ENCODE results near the gene PET117. TPM values are rescaled to one million over a fixed set of nuclear protein-coding genes. Genes with fewer than 3 reads are reported as not detected.
"Not testable (repeated sequence)": the region's sequence is repeated elsewhere in the genome, so short reads cannot be mapped to it uniquely, and the experiment has no call there.

PET117 gene
- total RNA-seq, 1 experiment from 2014 or later = 25.0 TPM

- Mint-ChIP-seq H3K27ac (no peak overlapping the region), H3K36me3 (ENCODE audit: insufficient read depth in 1 of 3, low read depth in 3 of 3) (no peaks in the 10 kb centered on the region), H3K4me1 (no peaks in the 10 kb centered on the region; a peak in 1 of 4 replicates), H3K27me3 (ENCODE audit: low read depth) (no peaks in the 10 kb centered on the region; the same call in 1 of the 2 replicates), H3K4me3 (no peak overlapping the region), H3K9me3 (no peaks in the 10 kb centered on the region; a peak in 1 of 5 replicates)
- Histone ChIP-seq H2BK15ac (ENCODE audit: low read depth, low read length) (no peak overlapping the region), H4K8ac (replicated peaks; ENCODE audit: insufficient read length, low read depth, low read length) (no peak overlapping the region), H3K56ac (ENCODE audit: insufficient read length, low read depth, low read length) (no peak overlapping the region), H4K5ac (ENCODE audit: insufficient read length, low read depth, low read length) (no peak overlapping the region), H3K9me3 (ENCODE audit: control insufficient read depth, low read depth, low read length) (no peaks in the 10 kb centered on the region), H2BK12ac (ENCODE audit: insufficient read length, low read depth, low read length) (no peak overlapping the region), H3K23ac (ENCODE audit: insufficient read length, low read depth, low read length) (no peak overlapping the region), H4K20me1 (ENCODE audit: control insufficient read depth, insufficient read depth, insufficient read length) (no peaks in the 10 kb centered on the region), H2BK120ac (ENCODE audit: low read depth, low read length, poor library complexity, severe bottlenecking) (no peak overlapping the region), H3K4ac (ENCODE audit: low read depth, low read length) (no peak overlapping the region), H4K91ac (ENCODE audit: insufficient read length, low read depth, low read length) (no peak overlapping the region), H2AK5ac (ENCODE audit: insufficient read length, low read length) (no peak overlapping the region), H3K18ac (ENCODE audit: insufficient read length, low read depth, low read length) (no peak overlapping the region), H3K79me2 (ENCODE audit: insufficient read depth, low read length) (no peaks in the 10 kb centered on the region), H3K14ac (ENCODE audit: insufficient read depth, low read length) (no peak overlapping the region), H3K4me1 (ENCODE audit: insufficient read depth, low read length) (no peaks in the 10 kb centered on the region), H2AFZ (ENCODE audit: low read length) (no peak overlapping the region), H3K79me1 (ENCODE audit: insufficient read depth, low read depth, low read length, poor library complexity, severe bottlenecking) (no peaks in the 10 kb centered on the region), H3T11ph (ENCODE audit: low read length) (no peak overlapping the region), H3K9ac (ENCODE audit: extremely low read depth, insufficient read length, low read length) (no peak overlapping the region), H3K4me2 (ENCODE audit: insufficient read depth, insufficient read length, low read length) (no peak overlapping the region), H2BK5ac (ENCODE audit: insufficient read length, low read length) (no peak overlapping the region), H3K23me2 (ENCODE audit: insufficient read length, low read depth, low read length, poor library complexity, severe bottlenecking) (no peaks in the 10 kb centered on the region), H3K27ac (ENCODE audit: insufficient read length, low read depth, low read length) (no peak overlapping the region), H2BK20ac (ENCODE audit: low read depth, low read length, poor library complexity, severe bottlenecking) (no peak overlapping the region), H3K27me3 (ENCODE audit: insufficient read depth, low read length) (no peaks in the 10 kb centered on the region)
- no peak for DNase-seq
- no peak for TF ChIP-seq CTCF (conservative IDR thresholded peaks at IDR 0.05)
- no CpG with 5 or more reads among the region's 2 CpGs for WGBS (ENCODE audit: extremely low coverage, insufficient read length, low lambda C conversion rate)
These were observed 29.3 kb upstream of the PET117 start for GRCh38 chr20:18108326-18108725.

- H2AK5ac ChIP-seq (ENCODE audit: insufficient read length, low read length); H2BK5ac ChIP-seq (ENCODE audit: insufficient read length, low read length); H2BK120ac ChIP-seq (ENCODE audit: low read depth, low read length, poor library complexity, severe bottlenecking); H3K23me2 ChIP-seq (ENCODE audit: insufficient read length, low read depth, low read length, poor library complexity, severe bottlenecking); H3K36me3 Mint-ChIP-seq (ENCODE audit: insufficient read depth in 1 of 3, low read depth in 3 of 3); H3K4me1 ChIP-seq (ENCODE audit: insufficient read depth, low read length); H3K4ac ChIP-seq (ENCODE audit: low read depth, low read length); H2BK20ac ChIP-seq (ENCODE audit: low read depth, low read length, poor library complexity, severe bottlenecking); H3K9me3 Mint-ChIP-seq; H4K20me1 ChIP-seq (ENCODE audit: control insufficient read depth, insufficient read depth, insufficient read length); H2BK12ac ChIP-seq (ENCODE audit: insufficient read length, low read depth, low read length); H4K8ac ChIP-seq (replicated peaks; ENCODE audit: insufficient read length, low read depth, low read length); H3K23ac ChIP-seq (ENCODE audit: insufficient read length, low read depth, low read length); H4K91ac ChIP-seq (ENCODE audit: insufficient read length, low read depth, low read length); H2BK15ac ChIP-seq (ENCODE audit: low read depth, low read length); H3K79me2 ChIP-seq (ENCODE audit: insufficient read depth, low read length); H3K27ac Mint-ChIP-seq; H3K4me3 Mint-ChIP-seq; H2AFZ ChIP-seq (ENCODE audit: low read length); H3K14ac ChIP-seq (ENCODE audit: insufficient read depth, low read length); H3K18ac ChIP-seq (ENCODE audit: insufficient read length, low read depth, low read length); H3K56ac ChIP-seq (ENCODE audit: insufficient read length, low read depth, low read length); H3K27ac ChIP-seq (ENCODE audit: insufficient read length, low read depth, low read length); DNase-seq; H3K79me1 ChIP-seq (ENCODE audit: insufficient read depth, low read depth, low read length, poor library complexity, severe bottlenecking); H3K4me2 ChIP-seq (ENCODE audit: insufficient read depth, insufficient read length, low read length); H3K4me1 Mint-ChIP-seq; H3K9ac ChIP-seq (ENCODE audit: extremely low read depth, insufficient read length, low read length); H4K5ac ChIP-seq (ENCODE audit: insufficient read length, low read depth, low read length); H3K27me3 ChIP-seq (ENCODE audit: insufficient read depth, low read length); H3T11ph ChIP-seq (ENCODE audit: low read length); H3K9me3 ChIP-seq (ENCODE audit: control insufficient read depth, low read depth, low read length): not testable (repeated sequence)
- peaks cover 17% of the 10 kb centered on the region for H3K27me3 Mint-ChIP-seq (ENCODE audit: low read depth)
- WGBS (ENCODE audit: extremely low coverage, insufficient read length, low lambda C conversion rate) = no CpG with 5 or more reads among the region's 1 CpG
These were observed 9.1 kb upstream of the PET117 start for GRCh38 chr20:18128574-18128973.
